Activated CD4-positive, alpha-beta T cell treated with anti-CD3 and anti-CD28 coated beads, Interleukin-2, amount 10 ng/mL, durations not matched to agents 7 days and 5 days (primary cell): ENCODE measurements around the gene ADGRV1. TPM values are rescaled to one million over a fixed set of nuclear protein-coding genes. Genes with fewer than 3 reads are reported as not detected.
"Not testable (repeated sequence)": the region's sequence is repeated elsewhere in the genome, so short reads cannot be mapped to it uniquely, and the experiment has no call there.

ENCODE experiments used
- CTCF ChIA-PET: fragments of 350-600 bp; sonication (Branson Sonifier 250); formaldehyde crosslinking; loops from one replicate; lab custom pipeline; 2021; ENCODE audit warnings: antibody characterized with exemption; lab: Charles Lee
- POLR2A ChIA-PET: fragments of 350-600 bp; sonication (Branson Sonifier 250); formaldehyde crosslinking; loops from one replicate; lab custom pipeline; 2021; ENCODE audit warnings: antibody characterized with exemption; lab: Charles Lee
- DNase-seq: peaks from one replicate; pipeline ENCODE4 v3.0.0-alpha.2; 2020
- H3K27ac Mint-ChIP-seq: one replicate; pipeline ENCODE4 v1.8.0; 2021; ENCODE audit warnings: mild to moderate bottlenecking, moderate library complexity, mixed read lengths
- H3K27me3 Mint-ChIP-seq: one replicate; pipeline ENCODE4 v1.8.0; 2021; ENCODE audit warnings: mixed read lengths
- H3K36me3 Mint-ChIP-seq: one replicate; pipeline ENCODE4 v1.8.0; 2021; ENCODE audit warnings: low read depth, mixed read lengths
- H3K4me1 Mint-ChIP-seq: one replicate; pipeline ENCODE4 v1.8.0; 2021; ENCODE audit warnings: mixed read lengths
- H3K4me3 Mint-ChIP-seq: one replicate; pipeline ENCODE4 v1.8.0; 2021; ENCODE audit warnings: mild to moderate bottlenecking, moderate library complexity, mixed read lengths
- H3K9me3 Mint-ChIP-seq: one replicate; pipeline ENCODE4 v1.8.0; 2021; ENCODE audit warnings: mixed read lengths
- total RNA-seq, 2 experiments: library from RNA; stranded (reverse); gene quantifications; one replicate each; pipeline ENCODE4 v1.2.3, GENCODE V29; 2021

The ADGRV1 gene
- total RNA-seq, 2 experiments from 2014 or later = not detected

DNA sequence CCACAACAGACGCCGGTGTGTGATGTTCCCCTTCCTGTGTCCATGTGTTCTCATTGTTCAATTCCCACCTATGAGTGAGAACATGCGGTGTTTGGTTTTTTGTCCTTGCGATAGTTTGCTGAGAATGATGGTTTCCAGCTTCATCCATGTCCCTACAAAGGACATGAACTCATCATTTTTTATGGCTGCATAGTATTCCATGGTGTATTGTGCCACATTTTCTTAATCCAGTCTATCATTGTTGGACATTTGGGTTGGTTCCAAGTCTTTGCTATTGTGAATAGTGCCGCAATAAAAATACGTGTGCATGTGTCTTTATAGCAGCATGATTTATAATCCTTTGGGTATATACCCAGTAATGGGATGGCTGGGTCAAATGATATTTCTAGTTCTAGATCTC is 61.2 kb downstream of the ADGRV1 start:
- H3K27me3 Mint-ChIP-seq, H3K36me3 Mint-ChIP-seq, H3K27ac Mint-ChIP-seq, H3K4me3 Mint-ChIP-seq, H3K9me3 Mint-ChIP-seq, CTCF ChIA-PET, H3K4me1 Mint-ChIP-seq, DNase-seq, POLR2A ChIA-PET: not testable (repeated sequence)

DNA sequence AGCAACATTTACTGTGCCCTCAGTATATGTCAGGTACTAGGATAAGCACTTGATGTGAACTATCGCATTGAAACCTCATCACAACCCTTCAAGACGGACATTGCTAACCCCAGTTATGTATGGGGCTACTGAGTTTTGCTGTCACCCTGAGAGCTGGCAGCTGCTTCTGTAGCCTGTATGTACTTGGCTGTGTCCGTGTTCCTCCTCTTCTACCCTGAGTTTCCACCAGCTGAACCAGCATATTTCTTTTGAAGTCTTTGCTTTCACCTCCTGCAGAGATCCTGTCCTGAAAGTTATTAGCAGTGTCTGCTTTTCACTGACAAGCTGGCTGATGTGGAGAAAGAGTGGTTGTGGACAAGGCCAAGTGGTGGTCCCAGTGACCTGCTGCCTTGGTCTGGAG is 63.3 kb downstream of the ADGRV1 start:
- Mint-ChIP-seq H3K36me3 (no peaks in the 10 kb centered on the region), H3K4me1 (no peaks in the 10 kb centered on the region), H3K9me3 (no peaks in the 10 kb centered on the region), H3K27me3 (no peaks in the 10 kb centered on the region), H3K4me3 (no peak overlapping the region), H3K27ac (no peak overlapping the region)
- POLR2A ChIA-PET = no interaction called here
- DNase-seq = no peak
- CTCF ChIA-PET = no interaction called here

GRCh38 chr5:90626493-90626892 is 67.9 kb downstream of the ADGRV1 start:
- Mint-ChIP-seq H3K9me3 (no peaks in the 10 kb centered on the region), H3K36me3 (no peaks in the 10 kb centered on the region), H3K27ac (no peak overlapping the region), H3K4me1 (no peaks in the 10 kb centered on the region), H3K4me3 (no peak overlapping the region), H3K27me3 (peaks cover 3% of the 10 kb centered on the region)
- ChIA-PET CTCF (no interaction called here), POLR2A (no interaction called here)
- no peak for DNase-seq

- no peak for DNase-seq
- CTCF ChIA-PET = no interaction called here
- POLR2A ChIA-PET = no interaction called here
- Mint-ChIP-seq H3K27me3 (peaks cover 3% of the 10 kb centered on the region), H3K36me3 (no peaks in the 10 kb centered on the region), H3K9me3 (no peaks in the 10 kb centered on the region), H3K27ac (no peak overlapping the region), H3K4me1 (no peaks in the 10 kb centered on the region), H3K4me3 (no peak overlapping the region)
Observed at GRCh38 chr5:90628492-90628891, 69.9 kb downstream of the ADGRV1 start.

GRCh38 chr5:90632791-90633190 is 74.2 kb downstream of the ADGRV1 start:
- DNase-seq = no peak
- Mint-ChIP-seq H3K27me3 (peaks cover 3% of the 10 kb centered on the region), H3K9me3 (no peaks in the 10 kb centered on the region), H3K36me3 (no peaks in the 10 kb centered on the region), H3K27ac (no peak overlapping the region), H3K4me1 (no peaks in the 10 kb centered on the region), H3K4me3 (no peak overlapping the region)
- ChIA-PET CTCF (no interaction called here), POLR2A (interaction anchor here (0.7 kb wide), 1 partner anchor 58 kb away, joined by 3 read pairs; no protein-coding TSS in a partner anchor)

GRCh38 chr5:90636948-90637347 is 78.4 kb downstream of the ADGRV1 start:
- no peaks in the 10 kb centered on the region for H3K9me3 Mint-ChIP-seq
- H3K27ac Mint-ChIP-seq = no peak overlapping the region
- no peak overlapping the region for H3K4me3 Mint-ChIP-seq
- ChIA-PET POLR2A (no interaction called here), CTCF (no interaction called here)
- H3K36me3 Mint-ChIP-seq = no peaks in the 10 kb centered on the region
- no peaks in the 10 kb centered on the region for H3K27me3 Mint-ChIP-seq
- DNase-seq = no peak
- H3K4me1 Mint-ChIP-seq = no peaks in the 10 kb centered on the region

DNA sequence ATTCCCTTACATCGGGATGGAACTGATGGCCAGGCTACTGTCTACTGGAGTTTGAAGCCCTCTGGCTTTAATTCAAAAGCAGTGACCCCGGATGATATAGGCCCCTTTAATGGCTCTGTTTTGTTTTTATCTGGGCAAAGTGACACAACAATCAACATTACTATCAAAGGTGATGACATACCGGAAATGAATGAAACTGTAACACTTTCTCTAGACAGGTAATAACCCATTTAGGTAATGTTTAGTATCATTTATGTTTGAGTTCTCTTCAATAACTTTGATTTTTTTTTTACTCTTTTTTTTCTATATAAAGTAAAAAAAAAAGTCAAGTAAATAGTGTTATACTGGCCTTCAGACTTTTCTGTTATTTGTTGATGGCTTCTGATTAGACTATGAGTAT is 79.1 kb downstream of the ADGRV1 start:
- ChIA-PET POLR2A (no interaction called here), CTCF (no interaction called here)
- Mint-ChIP-seq H3K27me3 (peaks cover 2% of the 10 kb centered on the region), H3K9me3 (no peaks in the 10 kb centered on the region), H3K27ac (no peak overlapping the region), H3K4me1 (no peaks in the 10 kb centered on the region), H3K36me3 (no peaks in the 10 kb centered on the region), H3K4me3 (no peak overlapping the region)
- DNase-seq = no peak

DNA sequence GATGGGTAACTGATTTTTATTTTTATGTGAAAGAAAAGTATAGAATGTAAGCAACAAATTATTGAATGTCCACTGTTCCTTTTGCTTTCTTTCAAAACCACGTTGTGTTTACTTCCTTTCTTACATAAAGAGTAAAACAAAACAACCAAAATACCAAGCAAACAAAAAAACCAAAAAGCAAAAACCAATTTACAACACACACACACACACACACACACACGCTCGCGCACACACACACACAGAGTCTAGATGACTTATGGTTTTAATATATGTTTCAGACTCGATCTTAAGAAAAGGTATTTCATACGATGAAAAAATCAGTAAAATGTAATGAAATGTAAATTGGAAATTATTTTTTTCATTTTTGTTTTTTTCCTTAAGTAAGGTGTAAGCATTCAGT is 80.3 kb downstream of the ADGRV1 start:
- DNase-seq = no peak
- Mint-ChIP-seq H3K4me1 (no peaks in the 10 kb centered on the region), H3K27me3 (peaks cover 2% of the 10 kb centered on the region), H3K4me3 (no peak overlapping the region), H3K27ac (no peak overlapping the region), H3K9me3 (no peaks in the 10 kb centered on the region), H3K36me3 (no peaks in the 10 kb centered on the region)
- POLR2A ChIA-PET = no interaction called here
- CTCF ChIA-PET = no interaction called here

DNA sequence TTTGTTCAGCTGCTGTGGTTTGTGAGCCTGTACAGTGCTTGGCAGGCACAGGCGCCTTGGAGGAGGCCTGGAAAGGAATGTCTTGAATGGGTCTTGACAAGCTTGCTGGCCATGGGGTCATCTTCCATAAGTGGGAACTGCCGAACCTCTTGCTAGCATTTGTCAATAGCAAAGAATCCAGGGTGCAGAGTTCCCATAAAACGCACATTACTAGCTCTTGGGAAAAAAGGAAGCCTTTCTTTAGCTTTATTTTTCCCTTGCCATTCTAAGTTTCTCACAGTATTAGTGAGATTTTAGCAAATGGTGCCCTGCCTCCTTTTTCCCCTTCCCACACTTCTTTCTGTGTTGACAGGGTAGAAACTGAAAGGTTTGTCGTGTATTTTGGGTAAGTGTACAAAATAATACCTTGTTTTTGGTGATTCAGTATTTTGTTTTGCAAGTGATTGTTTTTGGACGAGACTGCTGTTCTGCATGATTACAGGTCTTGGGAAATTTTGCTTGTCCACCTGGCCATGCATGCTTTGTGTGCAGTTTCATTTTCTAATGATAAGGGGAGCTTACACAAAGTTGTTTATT is 82.0 kb downstream of the ADGRV1 start:
- Mint-ChIP-seq H3K4me3 (no peak overlapping the region), H3K9me3 (no peaks in the 10 kb centered on the region), H3K27ac (no peak overlapping the region), H3K4me1 (no peaks in the 10 kb centered on the region), H3K27me3 (peaks cover 2% of the 10 kb centered on the region), H3K36me3 (no peaks in the 10 kb centered on the region)
- DNase-seq = no peak
- ChIA-PET CTCF (no interaction called here), POLR2A (no interaction called here)

- no peak overlapping the region for H3K27ac Mint-ChIP-seq
- no peaks in the 10 kb centered on the region for H3K9me3 Mint-ChIP-seq
- POLR2A ChIA-PET = no interaction called here
- H3K4me1 Mint-ChIP-seq = no peaks in the 10 kb centered on the region
- peaks cover 2% of the 10 kb centered on the region for H3K27me3 Mint-ChIP-seq
- no peak for DNase-seq
- no peaks in the 10 kb centered on the region for H3K36me3 Mint-ChIP-seq
- no peak overlapping the region for H3K4me3 Mint-ChIP-seq
- CTCF ChIA-PET = no interaction called here
Observed at GRCh38 chr5:90641528-90641927, 82.9 kb downstream of the ADGRV1 start.

- Mint-ChIP-seq H3K4me1 (no peaks in the 10 kb centered on the region), H3K27me3 (peaks cover 2% of the 10 kb centered on the region), H3K4me3 (no peak overlapping the region), H3K27ac (no peak overlapping the region), H3K9me3 (no peaks in the 10 kb centered on the region), H3K36me3 (no peaks in the 10 kb centered on the region)
- CTCF ChIA-PET = no interaction called here
- POLR2A ChIA-PET = no interaction called here
- DNase-seq = no peak
Observed at GRCh38 chr5:90642706-90643229, 84.2 kb downstream of the ADGRV1 start.

DNA sequence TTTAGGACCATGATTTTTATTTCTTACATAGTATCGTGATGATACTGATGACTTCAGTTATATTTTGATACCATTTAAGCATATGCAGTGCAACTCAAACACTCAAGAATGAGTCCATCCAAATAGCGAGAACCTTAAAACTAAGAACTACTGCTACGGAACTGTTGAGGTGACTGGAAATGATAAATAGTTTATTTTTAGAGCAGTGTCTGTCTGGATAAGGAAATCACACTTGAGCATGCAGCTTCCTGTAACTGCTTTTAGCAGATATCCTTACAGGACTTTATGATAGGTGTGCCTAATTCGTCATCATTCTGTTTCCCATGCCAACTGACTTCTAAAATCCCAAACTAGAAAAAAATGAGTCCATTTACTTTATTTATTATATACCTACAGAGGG is 85.5 kb downstream of the ADGRV1 start:
- H3K27ac Mint-ChIP-seq = no peak overlapping the region
- no peak overlapping the region for H3K4me3 Mint-ChIP-seq
- CTCF ChIA-PET = no interaction called here
- no peak for DNase-seq
- POLR2A ChIA-PET = no interaction called here
- no peaks in the 10 kb centered on the region for H3K9me3 Mint-ChIP-seq
- H3K27me3 Mint-ChIP-seq = peaks cover 2% of the 10 kb centered on the region
- no peaks in the 10 kb centered on the region for H3K36me3 Mint-ChIP-seq
- no peaks in the 10 kb centered on the region for H3K4me1 Mint-ChIP-seq

DNA sequence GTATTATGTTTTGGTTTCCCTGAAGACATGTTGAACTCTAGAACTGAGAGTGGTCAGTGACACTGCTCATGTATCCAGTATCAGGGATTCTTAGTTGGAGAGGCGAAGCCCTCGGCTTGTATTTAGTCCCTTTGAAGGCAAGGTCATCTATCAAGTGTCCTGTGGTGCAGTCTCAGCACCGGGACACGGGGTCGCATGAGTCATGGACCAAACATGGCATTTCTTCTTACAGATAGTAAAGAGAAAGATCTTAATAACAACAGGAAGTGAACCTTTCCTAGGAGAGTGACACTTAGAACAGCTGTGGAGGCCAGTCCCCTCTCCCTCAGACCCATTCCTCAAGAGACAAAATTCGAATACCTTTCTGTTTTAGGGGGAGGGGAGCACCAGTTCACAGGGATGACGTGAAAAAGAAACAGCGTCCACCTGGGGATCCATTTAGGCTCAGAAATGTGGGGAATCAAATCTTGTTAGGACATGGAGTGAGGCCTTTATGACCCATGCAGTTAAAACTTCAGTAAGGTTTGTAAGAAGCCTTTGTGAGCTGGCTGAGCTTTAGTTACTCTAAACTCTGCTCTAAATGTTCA is 86.5 kb downstream of the ADGRV1 start:
- Mint-ChIP-seq H3K27ac (no peak overlapping the region), H3K4me3 (no peak overlapping the region), H3K36me3 (no peaks in the 10 kb centered on the region), H3K27me3 (peaks cover 2% of the 10 kb centered on the region), H3K9me3 (no peaks in the 10 kb centered on the region), H3K4me1 (no peaks in the 10 kb centered on the region)
- no peak for DNase-seq
- POLR2A ChIA-PET = no interaction called here
- CTCF ChIA-PET = no interaction called here

DNA sequence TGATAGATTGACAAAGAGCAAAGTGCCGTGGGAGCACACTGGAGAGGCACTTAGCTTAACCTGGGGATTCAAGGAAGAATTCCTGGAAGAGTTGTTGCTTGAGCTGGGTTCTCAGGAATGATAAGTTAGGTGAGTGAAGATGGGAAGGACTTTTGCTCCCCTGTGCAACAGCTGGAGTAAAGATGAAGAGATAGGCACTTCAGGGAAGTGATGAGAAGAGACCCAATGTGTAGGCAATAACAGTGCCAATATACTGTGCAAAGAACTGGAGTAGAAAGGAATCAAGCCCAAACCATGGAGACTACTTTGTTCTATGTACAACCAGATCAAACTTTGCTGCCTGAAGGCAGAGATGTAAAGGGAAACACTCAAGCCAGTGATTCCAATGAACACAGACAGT is 92.2 kb downstream of the ADGRV1 start:
- no peak overlapping the region for H3K27ac Mint-ChIP-seq
- H3K4me3 Mint-ChIP-seq = no peak overlapping the region
- H3K27me3 Mint-ChIP-seq = peaks cover 3% of the 10 kb centered on the region

More for the DNA sequence above, 92.2 kb downstream of the ADGRV1 start:
- Mint-ChIP-seq H3K4me1 (no peaks in the 10 kb centered on the region), H3K36me3 (no peaks in the 10 kb centered on the region), H3K9me3 (no peaks in the 10 kb centered on the region)
- DNase-seq = no peak
- ChIA-PET CTCF (no interaction called here), POLR2A (no interaction called here)
